Germinal center (tissue), 1 donor: ENCODE results near the gene GALNT3.

ENCODE experiments used
- DNase-seq: peaks from one replicate; pipeline ENCODE4 v3.0.0; 2012; ENCODE audit warnings: mixed read lengths, low spot score

Gene GALNT3

GRCh38 chr2:165725421-165725820 is 68.6 kb downstream of the GALNT3 start:
- DNase-seq = no peak

- no peak for DNase-seq
Observed at GRCh38 chr2:165720511-165720910, 73.5 kb downstream of the GALNT3 start.

GRCh38 chr2:165718610-165719210 is 75.3 kb downstream of the GALNT3 start:
- no peak for DNase-seq

DNA sequence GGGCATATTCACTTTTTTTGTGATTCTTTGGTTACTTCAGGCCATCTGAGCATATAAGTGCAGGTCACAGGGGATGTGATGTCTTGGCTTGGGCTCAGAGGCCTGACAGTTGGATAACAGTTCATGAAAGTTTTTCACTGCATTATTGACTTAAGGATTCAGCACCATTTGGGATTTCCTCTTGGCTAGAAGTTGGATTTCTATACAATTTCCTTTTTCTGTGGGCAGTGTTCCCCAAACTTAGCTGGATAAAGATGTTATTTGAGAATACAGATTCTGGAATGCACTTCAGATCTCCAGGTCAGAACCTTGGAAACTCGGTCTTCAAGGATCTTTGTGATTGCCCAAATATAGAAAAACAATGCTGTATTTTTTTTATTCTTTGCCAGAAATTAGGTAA is 78.0 kb downstream of the GALNT3 start:
- no peak for DNase-seq

DNA sequence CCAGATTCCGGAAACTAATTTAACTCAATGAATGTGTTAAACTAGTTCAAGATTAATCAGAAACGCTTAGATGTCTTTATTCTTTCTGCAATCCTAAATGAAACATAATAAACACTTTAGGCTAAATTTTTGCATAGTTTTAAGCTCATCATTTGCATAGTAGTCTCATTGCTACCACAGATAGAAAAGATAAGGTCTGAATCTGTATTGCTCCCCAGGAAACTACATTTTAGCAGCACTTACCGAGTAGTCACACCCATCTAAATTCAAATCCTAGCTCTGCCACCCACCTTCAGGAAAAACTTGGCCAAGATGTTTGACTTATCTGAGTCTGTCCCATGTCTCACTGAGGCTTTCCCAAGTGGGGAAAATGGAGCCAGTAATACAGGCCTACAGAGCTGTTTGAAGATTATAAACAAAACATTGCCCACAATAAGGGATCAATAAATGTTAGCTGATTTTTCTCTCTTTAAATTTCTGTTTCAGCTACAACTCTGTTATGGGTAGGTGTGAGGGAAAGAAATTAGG is 87.0 kb downstream of the GALNT3 start:
- DNase-seq = no peak

GRCh38 chr2:165701147-165701546 is 92.9 kb downstream of the GALNT3 start:
- no peak for DNase-seq

DNA sequence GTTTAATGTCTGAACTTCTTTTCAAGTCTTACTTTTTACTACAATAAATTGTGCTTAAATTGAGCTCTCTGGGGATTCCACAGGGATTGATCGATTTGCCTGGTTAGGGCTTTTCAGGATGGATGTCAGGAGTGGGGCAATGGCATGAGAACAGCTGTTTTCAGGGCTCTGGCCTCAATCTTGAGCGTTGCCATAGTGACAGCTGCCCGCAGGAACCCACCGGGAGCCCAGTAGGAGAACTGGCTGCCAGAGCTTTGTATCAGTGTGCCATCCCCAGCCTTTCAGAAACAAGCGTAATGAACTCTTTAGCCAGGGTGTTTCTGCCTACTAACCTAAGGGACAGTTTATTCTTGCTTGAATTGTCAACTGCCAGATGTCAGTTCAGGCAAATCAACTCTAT is 93.5 kb downstream of the GALNT3 start:
- DNase-seq = no peak

- peak; percentile 8 for DNase-seq
Observed at GRCh38 chr2:165699946-165700345, 94.1 kb downstream of the GALNT3 start.

DNA sequence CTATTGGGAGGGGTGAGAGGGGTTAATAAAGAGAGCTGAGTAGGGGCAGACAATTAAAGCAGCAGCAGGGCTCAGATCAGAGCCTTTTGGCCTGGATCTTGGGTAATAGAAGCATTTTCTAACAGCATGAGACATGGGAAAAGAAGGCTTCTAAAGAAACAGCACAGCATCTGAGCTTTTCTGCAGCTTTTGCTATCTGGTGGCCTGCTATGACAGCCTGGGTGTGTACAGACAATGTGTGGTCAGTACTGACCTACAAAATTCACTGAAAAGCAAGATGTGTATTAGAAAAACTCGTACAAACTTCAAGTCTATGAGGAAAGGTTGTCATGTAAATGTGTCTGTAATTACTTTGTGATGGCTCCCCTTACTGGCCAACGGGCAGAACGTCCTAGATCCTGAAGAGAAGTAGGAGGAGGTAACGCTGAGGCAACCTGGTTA is 95.6 kb downstream of the GALNT3 start:
- DNase-seq = peak; percentile 46

DNA sequence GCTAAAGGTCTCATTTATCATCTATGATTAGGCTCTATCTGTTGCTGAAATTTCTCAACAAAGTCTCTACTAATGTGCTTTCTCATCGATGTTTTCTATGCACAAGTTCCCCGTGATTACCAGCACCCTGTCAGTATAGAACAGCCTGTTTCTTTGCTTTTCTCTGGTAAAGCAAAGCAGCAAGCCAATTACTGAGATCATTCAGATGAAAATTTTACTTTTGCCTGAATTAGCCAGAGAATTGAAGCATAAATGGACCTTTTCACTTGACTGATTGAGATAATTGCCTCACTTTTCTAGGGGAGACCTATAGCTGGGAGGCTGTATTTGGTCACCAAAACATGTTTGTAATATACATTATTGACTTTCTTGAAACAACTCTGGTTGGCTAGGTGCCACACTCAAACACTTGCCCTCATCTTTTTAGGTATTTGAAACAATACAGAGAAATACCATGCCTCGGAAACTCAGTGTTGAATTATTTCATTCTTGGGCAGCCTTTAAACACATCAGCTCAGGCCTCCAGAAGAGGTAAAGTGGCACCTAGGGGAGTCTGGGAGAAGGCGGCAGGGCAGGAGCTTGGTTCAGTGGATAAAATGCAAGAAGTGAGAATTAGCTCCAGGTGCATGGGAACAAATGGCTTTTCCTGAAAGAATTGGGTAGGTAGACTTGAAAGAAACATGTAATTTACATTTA is 96.2 kb downstream of the GALNT3 start:
- DNase-seq = no peak
